Stomach (tissue), 9 donors: ENCODE measurements around the gene FURIN. TPM values are rescaled to one million over a fixed set of nuclear protein-coding genes. Genes with fewer than 3 reads are reported as not detected.
A peak's percentile ranks its signal among the peaks of the same experiment; 100 is the strongest.

ENCODE experiments used
- DNase-seq, 2 donors: peaks; one replicate each; pipeline versions ENCODE4 v3.0.0 to v3.0.0-alpha.2; 2013 to 2019
- H3K27ac ChIP-seq, 5 donors: fragments of 200-600 bp in 4 of 5; sonication (generic) in 4 of 5; one replicate each; pipeline ENCODE4 v1.5.1; 2013 to 2019; ENCODE audit warnings: mild to moderate bottlenecking in 1 of 5, moderate library complexity in 1 of 5
- H3K27me3 ChIP-seq, 3 donors: fragments of 200-600 bp; sonication (generic); one replicate each; pipeline ENCODE4 v1.5.1; 2017 to 2019; ENCODE audit warnings: mixed run types in 1 of 3
- H3K36me3 ChIP-seq, 4 donors: fragments of 200-600 bp; sonication (generic); 1 replicate in 3 of 4; 2 replicates in 1 of 4; pipeline ENCODE4 v1.5.1; 2016 to 2019
- H3K4me1 ChIP-seq, 4 donors: fragments of 200-600 bp; sonication (generic); one replicate each; pipeline ENCODE4 v1.5.1; 2016 to 2019
- H3K4me3 ChIP-seq, 4 donors: fragments of 200-600 bp; sonication (generic) in 3 of 4; one replicate each; pipeline ENCODE4 v1.5.1; 2016 to 2019; ENCODE audit warnings: mild to moderate bottlenecking in 1 of 4
- H3K9me3 ChIP-seq, 4 donors: fragments of 200-600 bp; sonication (generic); one replicate each; pipeline ENCODE4 v1.5.1; 2016 to 2019
- EP300 ChIP-seq: sonication (generic); formaldehyde crosslinking; IDR thresholded peaks from one replicate; pipeline ENCODE4 v1.6.1; 2017; ENCODE audit warnings: antibody characterized with exemption
- POLR2A ChIP-seq, 4 donors: fragments of 450-650 bp; IDR thresholded peaks; one replicate each; pipeline ENCODE4 v1.6.1; 2016; ENCODE audit warnings: antibody characterized with exemption in 4 of 4, control low read depth in 2 of 4, mild to moderate bottlenecking in 1 of 4, moderate library complexity in 1 of 4
- POLR2AphosphoS5 ChIP-seq, 3 donors: sonication (generic); formaldehyde crosslinking; IDR thresholded peaks; one replicate each; pipeline ENCODE4 v1.6.1; 2016; ENCODE audit warnings: antibody characterized with exemption in 3 of 3
- WGBS, 5 donors: extraction: QIAGEN DNeasy Blood & Tissue Kit in 3 of 5; methylation state at CpG; one replicate each; pipeline versions ENCODE4 v1.1.5 to v1.1.7; 2013 to 2018; 5-methylcytosine and 5-hydroxymethylcytosine counted together
- intact Hi-C: fragments of 100-400 bp; cut with DNase I; formaldehyde crosslinking; loops from one replicate; pipeline ENCODE4 v1.15.1; 2023; ENCODE audit warnings: low total_unique reads
- polyA plus RNA-seq, 3 donors: library from polyadenylated mRNA; stranded (reverse); fragments of 200-250 nt; gene quantifications; one replicate each; pipeline ENCODE4 v1.2.3, GENCODE V29; 2013
- total RNA-seq, 5 donors: library from RNA; depleted of rRNA; stranded (reverse); fragments of >200 nt; gene quantifications; one replicate each; pipeline versions ENCODE4 v1.1.0 to v1.2.3, GENCODE V29; 2014 to 2016
- TF ChIP-seq, protein P1 (sequence below), 7 experiments: fragments of 450-650 bp in 4 of 7; fragments of 200-600 bp in 3 of 7; sonication (generic) in 3 of 7; IDR thresholded peaks; one replicate each; pipeline ENCODE4 v1.5.1; 2016 to 2019; ENCODE audit warnings: antibody characterized with exemption in 7 of 7, control low read depth in 2 of 7, mild to moderate bottlenecking in 1 of 7
- donor health status: healthy with polysubstance abuse.
- donor health status: Bipolar disorder and iron deficiency.
- donor health status: healthy.

The FURIN gene
- total and polyA plus RNA-seq, 8 donors, result 13.7 to 81.1 (median 43.2) TPM

- peaks cover 87 to 100% (median 100%) of the 10 kb centered on the region in 4 donors for H3K36me3 ChIP-seq
- DNase-seq, result no peak
- TF ChIP-seq EP300, result no peak
- TF ChIP-seq POLR2AphosphoS5 (IDR thresholded peaks at IDR 0.05), result no peak
- TF ChIP-seq, protein P1, sequence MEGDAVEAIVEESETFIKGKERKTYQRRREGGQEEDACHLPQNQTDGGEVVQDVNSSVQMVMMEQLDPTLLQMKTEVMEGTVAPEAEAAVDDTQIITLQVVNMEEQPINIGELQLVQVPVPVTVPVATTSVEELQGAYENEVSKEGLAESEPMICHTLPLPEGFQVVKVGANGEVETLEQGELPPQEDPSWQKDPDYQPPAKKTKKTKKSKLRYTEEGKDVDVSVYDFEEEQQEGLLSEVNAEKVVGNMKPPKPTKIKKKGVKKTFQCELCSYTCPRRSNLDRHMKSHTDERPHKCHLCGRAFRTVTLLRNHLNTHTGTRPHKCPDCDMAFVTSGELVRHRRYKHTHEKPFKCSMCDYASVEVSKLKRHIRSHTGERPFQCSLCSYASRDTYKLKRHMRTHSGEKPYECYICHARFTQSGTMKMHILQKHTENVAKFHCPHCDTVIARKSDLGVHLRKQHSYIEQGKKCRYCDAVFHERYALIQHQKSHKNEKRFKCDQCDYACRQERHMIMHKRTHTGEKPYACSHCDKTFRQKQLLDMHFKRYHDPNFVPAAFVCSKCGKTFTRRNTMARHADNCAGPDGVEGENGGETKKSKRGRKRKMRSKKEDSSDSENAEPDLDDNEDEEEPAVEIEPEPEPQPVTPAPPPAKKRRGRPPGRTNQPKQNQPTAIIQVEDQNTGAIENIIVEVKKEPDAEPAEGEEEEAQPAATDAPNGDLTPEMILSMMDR (IDR thresholded peaks at IDR 0.05), result no peak
- TF ChIP-seq POLR2A (IDR thresholded peaks at IDR 0.05), result no peak
- peak overlapping the region in 2 of 5 donors; percentile 66 to 67 for H3K27ac ChIP-seq
- no peaks in the 10 kb centered on the region for H3K27me3 ChIP-seq
- no peaks in the 10 kb centered on the region for H3K4me1 ChIP-seq
- no peaks in the 10 kb centered on the region for H3K9me3 ChIP-seq
- no peak overlapping the region for H3K4me3 ChIP-seq
- WGBS, 5 donors, result 87 to 92% (median 91%) methylated on average over 12 to 22 of the region's 22 CpGs
- intact Hi-C loops, result no loop called here
These were observed 46.1 kb downstream of the FURIN start for GRCh38 chr15:90914305-90915080.

- peaks cover 87 to 100% (median 100%) of the 10 kb centered on the region in 4 donors for H3K36me3 ChIP-seq
- WGBS, 5 donors, result 78 to 87% (median 84%) methylated on average over 7 of the region's 7 CpGs
- intact Hi-C loops, result no loop called here
- no peaks in the 10 kb centered on the region for H3K27me3 ChIP-seq
- no peaks in the 10 kb centered on the region for H3K4me1 ChIP-seq
- no peak for DNase-seq
- no peak overlapping the region for H3K4me3 ChIP-seq
- no peak for TF ChIP-seq EP300
- no peak for TF ChIP-seq POLR2A (IDR thresholded peaks at IDR 0.05)
- no peak for TF ChIP-seq POLR2AphosphoS5 (IDR thresholded peaks at IDR 0.05)
- TF ChIP-seq, protein P1 (IDR thresholded peaks at IDR 0.05), result no peak
- no peaks in the 10 kb centered on the region for H3K9me3 ChIP-seq
- H3K27ac ChIP-seq, result peak overlapping the region in 4 of 5 donors; percentile 5 to 67 (median 51)
These were observed 46.9 kb downstream of the FURIN start for GRCh38 chr15:90915216-90915807.

- H3K27me3 ChIP-seq, result no peaks in the 10 kb centered on the region
- no peaks in the 10 kb centered on the region for H3K4me1 ChIP-seq
- H3K4me3 ChIP-seq, result peak overlapping the region in 1 of 4 donors; percentile 18
- H3K27ac ChIP-seq, result peak overlapping the region in 4 of 5 donors; percentile 5 to 67 (median 51)
- WGBS, 5 donors, result 70 to 85% (median 79%) methylated on average over 22 to 25 of the region's 25 CpGs
- H3K9me3 ChIP-seq, result no peaks in the 10 kb centered on the region
- TF ChIP-seq POLR2A (IDR thresholded peaks at IDR 0.05) (no peak), POLR2AphosphoS5 (IDR thresholded peaks at IDR 0.05) (no peak), EP300 (no peak)
- TF ChIP-seq, protein P1 (IDR thresholded peaks at IDR 0.05), result no peak
- intact Hi-C loops, result no loop called here
- peak in 1 of 2 donors; percentile 50 for DNase-seq
- H3K36me3 ChIP-seq, result peaks cover 85 to 100% (median 100%) of the 10 kb centered on the region in 4 donors
These were observed 47.5 kb downstream of the FURIN start for GRCh38 chr15:90915808-90916440.

GRCh38 chr15:90916461-90916860 lies 48.1 kb downstream of the FURIN start:
- 86 to 92% (median 89%) methylated on average over 11 of the region's 11 CpGs for WGBS, 5 donors
- Histone ChIP-seq H3K27ac (peak overlapping the region in 3 of 5 donors; percentile 5 to 67 (median 66)), H3K36me3 (peaks cover 85 to 100% (median 100%) of the 10 kb centered on the region in 4 donors), H3K9me3 (no peaks in the 10 kb centered on the region), H3K27me3 (no peaks in the 10 kb centered on the region), H3K4me3 (peak overlapping the region in 1 of 4 donors; percentile 18), H3K4me1 (no peaks in the 10 kb centered on the region)
- intact Hi-C loops, result no loop called here
- TF ChIP-seq EP300, result no peak
- TF ChIP-seq POLR2A (IDR thresholded peaks at IDR 0.05), result no peak
- TF ChIP-seq, protein P1 (IDR thresholded peaks at IDR 0.05), result no peak
- no peak for TF ChIP-seq POLR2AphosphoS5 (IDR thresholded peaks at IDR 0.05)
- DNase-seq, result no peak
